GM12878 (cell line): ENCODE results near the gene ITGB1BP2. TPM values are rescaled to one million over a fixed set of nuclear protein-coding genes. Genes with fewer than 3 reads are reported as not detected.

ENCODE experiments used
- BACH1 ChIP-seq: fragments of 450-650 bp; IDR thresholded peaks from 2 replicates; pipeline ENCODE4 v1.6.1; 2017; ENCODE audit warnings: mild to moderate bottlenecking, borderline replicate concordance
- BMI1 ChIP-seq: fragments of 450-650 bp; IDR thresholded peaks from 2 replicates; pipeline ENCODE4 v1.6.1; 2016; ENCODE audit warnings: mild to moderate bottlenecking, moderate library complexity, borderline replicate concordance
- CREB1 ChIP-seq: IDR thresholded peaks from 2 replicates; pipeline ENCODE4 v1.6.1; 2012; ENCODE audit warnings: low read depth, mild to moderate bottlenecking, inconsistent platforms
- FOS ChIP-seq: IDR thresholded peaks from 3 replicates; pipeline ENCODE4 v1.6.1; 2011; ENCODE audit warnings: borderline replicate concordance; ENCODE audit not compliant: insufficient read length; ENCODE audit errors: extremely low read depth
- JUND ChIP-seq: IDR thresholded peaks from 2 replicates; pipeline ENCODE4 v1.6.1; 2012; ENCODE audit warnings: low read depth, mild to moderate bottlenecking, low read length, improper control_type of control experiment, moderate library complexity
- MEF2A ChIP-seq: IDR thresholded peaks from 2 replicates; pipeline ENCODE4 v1.6.1; 2011; ENCODE audit warnings: low read depth, mild to moderate bottlenecking, low read length, moderate library complexity; ENCODE audit not compliant: insufficient read depth
- NFIC ChIP-seq: IDR thresholded peaks from 2 replicates; pipeline ENCODE4 v1.6.1; 2012; ENCODE audit warnings: low read depth, mild to moderate bottlenecking, inconsistent platforms, low read length, moderate library complexity
- NFYB ChIP-seq: IDR thresholded peaks from 2 replicates; pipeline ENCODE4 v1.6.1; 2011; ENCODE audit warnings: low read depth, mild to moderate bottlenecking, low read length, improper control_type of control experiment, moderate library complexity; ENCODE audit not compliant: insufficient read depth
- PAX5 ChIP-seq: IDR thresholded peaks from 2 replicates; pipeline ENCODE4 v1.6.1; 2011; ENCODE audit warnings: low read depth, low read length, borderline replicate concordance
- PAX8 ChIP-seq: fragments of 450-650 bp; IDR thresholded peaks from 2 replicates; pipeline ENCODE4 v1.6.1; 2017; ENCODE audit warnings: mild to moderate bottlenecking, moderate library complexity
- RAD21 ChIP-seq: IDR thresholded peaks from 2 replicates; pipeline ENCODE4 v1.6.1; 2011; ENCODE audit warnings: mild to moderate bottlenecking, low read depth, low read length, moderate library complexity; ENCODE audit not compliant: insufficient read depth
- RUNX3 ChIP-seq: IDR thresholded peaks from 2 replicates; pipeline ENCODE4 v1.6.1; 2012; ENCODE audit warnings: low read length, inconsistent platforms
- TAF1 ChIP-seq: IDR thresholded peaks from 2 replicates; pipeline ENCODE4 v1.6.1; 2011; ENCODE audit warnings: mild to moderate bottlenecking, low read depth, low read length, borderline replicate concordance
- TARDBP ChIP-seq: IDR thresholded peaks from 2 replicates; pipeline ENCODE4 v1.6.1; 2016; ENCODE audit warnings: borderline replicate concordance
- TCF7 ChIP-seq: IDR thresholded peaks from 2 replicates; pipeline ENCODE4 v1.6.1; 2014; ENCODE audit warnings: antibody characterized with exemption, borderline replicate concordance
- YY1 ChIP-seq: IDR thresholded peaks from 2 replicates; pipeline ENCODE4 v1.6.1; 2011; ENCODE audit warnings: low read depth, mild to moderate bottlenecking, low read length
- ZNF622 ChIP-seq: fragments of 450-650 bp; IDR thresholded peaks from 2 replicates; pipeline ENCODE4 v1.6.1; 2017; ENCODE audit warnings: mild to moderate bottlenecking, inconsistent platforms
- polyA plus RNA-seq, 11 experiments: library from polyadenylated mRNA; depleted of rRNA in 4 of 11; unstranded in 6 of 11; stranded (reverse) in 5 of 11; fragments of >200 nt; fragmentation: Nextera tagmentation in 4 of 11; fragmentation: Illumina TruSeq in 1 of 11; extraction: Ambion mirVana in 4 of 11; extraction: Trizol in 1 of 11; gene quantifications; 1 replicate in 1 of 11; 2 replicates in 10 of 11; pipeline versions ENCODE4 v1.2.1 to v1.2.3, GENCODE V29; 2011 to 2016; ENCODE audit warnings: inconsistent platforms in 2 of 11, missing spikeins in 2 of 11, low read depth in 1 of 11
- total RNA-seq, 4 experiments: library from RNA; depleted of rRNA in 3 of 4; stranded (reverse); fragments of >200 nt in 3 of 4; fragmentation: Illumina TruSeq in 1 of 4; extraction: Trizol in 1 of 4; gene quantifications; 2 replicates each; pipeline versions ENCODE4 v1.2.1 to v1.2.3, GENCODE V29; 2013 to 2021
- TF ChIP-seq, protein P1 (sequence below): fragments of 450-650 bp; IDR thresholded peaks from 2 replicates; pipeline ENCODE4 v1.6.1; 2014; ENCODE audit warnings: mild to moderate bottlenecking
- TF ChIP-seq, protein P2 (sequence below): IDR thresholded peaks from 2 replicates; pipeline ENCODE4 v1.6.1; 2012; ENCODE audit warnings: low read length, inconsistent platforms
- TF ChIP-seq, protein P3 (sequence below): fragments of 450-650 bp; formaldehyde crosslinking; IDR thresholded peaks from 2 replicates; pipeline ENCODE4 v1.4.0; 2022; ENCODE audit warnings: mild to moderate bottlenecking, moderate library complexity
- TF ChIP-seq, protein P4 (sequence below): fragments of 450-650 bp; IDR thresholded peaks from 2 replicates; pipeline ENCODE4 v1.6.1; 2017; ENCODE audit warnings: borderline replicate concordance
- TF ChIP-seq, protein P5 (sequence below): fragments of 150-350 bp; IDR thresholded peaks from 2 replicates; pipeline ENCODE4 v1.6.1; 2014; ENCODE audit warnings: mild to moderate bottlenecking, low read depth, low read length

Gene ITGB1BP2
- total and polyA plus RNA-seq, 10 of the 15 experiments (the other 5 are each of a cell fraction or from before 2014, with no cell fraction given), result 0.50 to 2.9 (median 1.7) TPM

DNA sequence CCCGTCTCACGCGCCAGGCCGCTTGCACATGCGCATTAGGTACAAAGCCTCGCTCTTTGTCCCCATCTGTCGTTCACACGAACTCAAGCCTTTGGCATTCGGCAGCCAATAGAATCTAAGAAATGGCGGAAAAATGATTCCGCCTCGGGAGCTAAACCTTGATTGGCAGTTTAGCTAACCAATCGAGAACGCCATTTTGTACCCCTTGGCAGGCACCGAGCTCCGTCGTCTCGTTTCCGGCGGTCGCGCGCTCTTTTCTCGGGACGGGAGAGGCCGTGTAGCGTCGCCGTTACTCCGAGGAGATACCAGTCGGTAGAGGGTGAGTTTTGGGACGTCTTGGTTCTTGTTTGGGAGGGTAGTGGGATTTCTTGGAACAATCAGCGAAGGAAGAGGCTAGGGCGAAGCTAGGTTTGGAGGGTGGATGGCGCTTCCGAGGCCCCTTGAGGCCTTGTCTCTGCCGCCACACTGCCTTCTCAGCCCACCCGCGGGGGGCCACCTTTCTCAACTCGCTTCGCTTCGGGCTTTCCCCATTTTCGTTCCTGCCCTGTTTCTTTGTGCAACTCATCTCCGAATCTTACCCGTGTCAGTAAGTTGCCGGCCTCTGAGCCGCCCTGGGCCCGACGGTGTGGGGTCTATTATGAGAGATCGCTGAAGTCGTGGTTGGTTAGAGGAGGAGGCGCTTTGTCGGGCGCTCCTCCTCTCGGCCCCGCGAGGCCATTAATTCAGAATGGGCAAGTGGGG is 18.0 kb upstream of the ITGB1BP2 start, which contains the start of gene NONO (continued):
- TF ChIP-seq MEF2A (no peak), NFIC (no peak), ZNF622 (no peak), TAF1 (peak; percentile 76), BACH1 (0 out of 2 replicates have a peak, but pooled peaks have one; percentile 36), BMI1 (no peak), TCF7 (no peak), PAX5 (no peak), PAX8 (no peak), TARDBP (no peak), NFYB (peak; percentile 66; the same call in 1 of the 2 replicates), JUND (no peak), RAD21 (no peak), RUNX3 (peak; percentile 9; the same call in 1 of the 2 replicates), FOS (no peak), CREB1 (peak; percentile 70), YY1 (peak; percentile 61)
- TF ChIP-seq, protein P1, sequence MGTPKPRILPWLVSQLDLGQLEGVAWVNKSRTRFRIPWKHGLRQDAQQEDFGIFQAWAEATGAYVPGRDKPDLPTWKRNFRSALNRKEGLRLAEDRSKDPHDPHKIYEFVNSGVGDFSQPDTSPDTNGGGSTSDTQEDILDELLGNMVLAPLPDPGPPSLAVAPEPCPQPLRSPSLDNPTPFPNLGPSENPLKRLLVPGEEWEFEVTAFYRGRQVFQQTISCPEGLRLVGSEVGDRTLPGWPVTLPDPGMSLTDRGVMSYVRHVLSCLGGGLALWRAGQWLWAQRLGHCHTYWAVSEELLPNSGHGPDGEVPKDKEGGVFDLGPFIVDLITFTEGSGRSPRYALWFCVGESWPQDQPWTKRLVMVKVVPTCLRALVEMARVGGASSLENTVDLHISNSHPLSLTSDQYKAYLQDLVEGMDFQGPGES, result 0 out of 2 replicates have a peak, but pooled peaks have one; percentile 37
- TF ChIP-seq, protein P2, sequence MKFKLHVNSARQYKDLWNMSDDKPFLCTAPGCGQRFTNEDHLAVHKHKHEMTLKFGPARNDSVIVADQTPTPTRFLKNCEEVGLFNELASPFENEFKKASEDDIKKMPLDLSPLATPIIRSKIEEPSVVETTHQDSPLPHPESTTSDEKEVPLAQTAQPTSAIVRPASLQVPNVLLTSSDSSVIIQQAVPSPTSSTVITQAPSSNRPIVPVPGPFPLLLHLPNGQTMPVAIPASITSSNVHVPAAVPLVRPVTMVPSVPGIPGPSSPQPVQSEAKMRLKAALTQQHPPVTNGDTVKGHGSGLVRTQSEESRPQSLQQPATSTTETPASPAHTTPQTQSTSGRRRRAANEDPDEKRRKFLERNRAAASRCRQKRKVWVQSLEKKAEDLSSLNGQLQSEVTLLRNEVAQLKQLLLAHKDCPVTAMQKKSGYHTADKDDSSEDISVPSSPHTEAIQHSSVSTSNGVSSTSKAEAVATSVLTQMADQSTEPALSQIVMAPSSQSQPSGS, result no peak
- TF ChIP-seq, protein P3, sequence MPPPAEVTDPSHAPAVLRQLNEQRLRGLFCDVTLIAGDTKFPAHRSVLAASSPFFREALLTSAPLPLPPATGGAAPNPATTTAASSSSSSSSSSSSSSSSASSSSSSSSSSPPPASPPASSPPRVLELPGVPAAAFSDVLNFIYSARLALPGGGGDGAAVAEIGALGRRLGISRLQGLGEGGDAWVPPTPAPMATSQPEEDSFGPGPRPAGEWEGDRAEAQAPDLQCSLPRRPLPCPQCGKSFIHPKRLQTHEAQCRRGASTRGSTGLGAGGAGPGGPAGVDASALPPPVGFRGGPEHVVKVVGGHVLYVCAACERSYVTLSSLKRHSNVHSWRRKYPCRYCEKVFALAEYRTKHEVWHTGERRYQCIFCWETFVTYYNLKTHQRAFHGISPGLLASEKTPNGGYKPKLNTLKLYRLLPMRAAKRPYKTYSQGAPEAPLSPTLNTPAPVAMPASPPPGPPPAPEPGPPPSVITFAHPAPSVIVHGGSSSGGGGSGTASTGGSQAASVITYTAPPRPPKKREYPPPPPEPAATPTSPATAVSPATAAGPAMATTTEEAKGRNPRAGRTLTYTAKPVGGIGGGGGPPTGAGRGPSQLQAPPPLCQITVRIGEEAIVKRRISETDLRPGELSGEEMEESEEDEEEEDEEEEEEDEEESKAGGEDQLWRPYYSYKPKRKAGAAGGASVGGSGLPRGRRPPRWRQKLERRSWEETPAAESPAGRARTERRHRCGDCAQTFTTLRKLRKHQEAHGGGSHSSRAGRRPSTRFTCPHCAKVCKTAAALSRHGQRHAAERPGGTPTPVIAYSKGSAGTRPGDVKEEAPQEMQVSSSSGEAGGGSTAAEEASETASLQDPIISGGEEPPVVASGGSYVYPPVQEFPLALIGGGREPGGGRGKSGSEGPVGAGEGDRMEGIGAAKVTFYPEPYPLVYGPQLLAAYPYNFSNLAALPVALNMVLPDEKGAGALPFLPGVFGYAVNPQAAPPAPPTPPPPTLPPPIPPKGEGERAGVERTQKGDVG (CRISPR knock-in tag), result no peak
- TF ChIP-seq, protein P4, sequence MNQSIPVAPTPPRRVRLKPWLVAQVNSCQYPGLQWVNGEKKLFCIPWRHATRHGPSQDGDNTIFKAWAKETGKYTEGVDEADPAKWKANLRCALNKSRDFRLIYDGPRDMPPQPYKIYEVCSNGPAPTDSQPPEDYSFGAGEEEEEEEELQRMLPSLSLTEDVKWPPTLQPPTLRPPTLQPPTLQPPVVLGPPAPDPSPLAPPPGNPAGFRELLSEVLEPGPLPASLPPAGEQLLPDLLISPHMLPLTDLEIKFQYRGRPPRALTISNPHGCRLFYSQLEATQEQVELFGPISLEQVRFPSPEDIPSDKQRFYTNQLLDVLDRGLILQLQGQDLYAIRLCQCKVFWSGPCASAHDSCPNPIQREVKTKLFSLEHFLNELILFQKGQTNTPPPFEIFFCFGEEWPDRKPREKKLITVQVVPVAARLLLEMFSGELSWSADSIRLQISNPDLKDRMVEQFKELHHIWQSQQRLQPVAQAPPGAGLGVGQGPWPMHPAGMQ, result no peak
- TF ChIP-seq, protein P5, sequence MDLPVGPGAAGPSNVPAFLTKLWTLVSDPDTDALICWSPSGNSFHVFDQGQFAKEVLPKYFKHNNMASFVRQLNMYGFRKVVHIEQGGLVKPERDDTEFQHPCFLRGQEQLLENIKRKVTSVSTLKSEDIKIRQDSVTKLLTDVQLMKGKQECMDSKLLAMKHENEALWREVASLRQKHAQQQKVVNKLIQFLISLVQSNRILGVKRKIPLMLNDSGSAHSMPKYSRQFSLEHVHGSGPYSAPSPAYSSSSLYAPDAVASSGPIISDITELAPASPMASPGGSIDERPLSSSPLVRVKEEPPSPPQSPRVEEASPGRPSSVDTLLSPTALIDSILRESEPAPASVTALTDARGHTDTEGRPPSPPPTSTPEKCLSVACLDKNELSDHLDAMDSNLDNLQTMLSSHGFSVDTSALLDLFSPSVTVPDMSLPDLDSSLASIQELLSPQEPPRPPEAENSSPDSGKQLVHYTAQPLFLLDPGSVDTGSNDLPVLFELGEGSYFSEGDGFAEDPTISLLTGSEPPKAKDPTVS, result no peak
